K562 (cell line): Measurements from ENCODE around the gene IL4I1. TPM values are rescaled to one million over a fixed set of nuclear protein-coding genes. Genes with fewer than 3 reads are reported as not detected.

Source experiments
- CAMTA2 ChIP-seq: fragments of 250-450 bp; sonication (Bioruptor Pico); conservative IDR thresholded peaks from 2 replicates; pipeline ENCODE4 v1.5.1; 2022
- CBFA2T3 ChIP-seq: fragments of 450-650 bp; IDR thresholded peaks from 2 replicates; pipeline ENCODE4 v1.6.1; 2017
- MAFG ChIP-seq: fragments of 450-650 bp; conservative IDR thresholded peaks from 2 replicates; pipeline ENCODE4 v1.6.1; 2016; ENCODE audit warnings: missing genetic modification characterization, missing compliant biosample characterization
- NCOA4 ChIP-seq: fragments of 450-650 bp; IDR thresholded peaks from 2 replicates; pipeline ENCODE4 v1.6.1; 2018; ENCODE audit warnings: mild to moderate bottlenecking; ENCODE audit not compliant: partially characterized antibody
- RFX1 ChIP-seq: fragments of 450-650 bp; IDR thresholded peaks from 2 replicates; pipeline ENCODE4 v1.6.1; 2016; ENCODE audit warnings: mild to moderate bottlenecking, moderate library complexity
- SIN3B ChIP-seq: fragments of 450-650 bp; IDR thresholded peaks from 2 replicates; pipeline ENCODE4 v1.6.1; 2017; ENCODE audit warnings: low read depth, mild to moderate bottlenecking, moderate library complexity
- SNIP1 ChIP-seq: fragments of 450-650 bp; IDR thresholded peaks from 2 replicates; pipeline ENCODE4 v1.7.1; 2017; ENCODE audit warnings: low read depth, mild to moderate bottlenecking
- polyA plus RNA-seq, 8 experiments: library from polyadenylated mRNA; depleted of rRNA in 4 of 8; stranded (reverse) in 5 of 8; unstranded in 3 of 8; fragments of >200 nt; fragmentation: Nextera tagmentation in 2 of 8; fragmentation: Illumina TruSeq in 1 of 8; extraction: Ambion mirVana in 2 of 8; extraction: Trizol in 1 of 8; gene quantifications; 2 replicates each; pipeline versions ENCODE4 v1.2.1 to v1.2.3, GENCODE V29; 2011 to 2014; ENCODE audit warnings: inconsistent platforms in 1 of 8, missing spikeins in 1 of 8
- total RNA-seq, 7 experiments: library from RNA; depleted of rRNA in 6 of 7; stranded (reverse); fragments of >200 nt in 6 of 7; fragmentation: Illumina TruSeq in 2 of 7; extraction: Trizol in 2 of 7; gene quantifications; 2 replicates each; pipeline versions ENCODE4 v1.2.1 to v1.2.3, GENCODE V29; 2011 to 2021; ENCODE audit warnings: low replicate concordance in 1 of 7
- TF ChIP-seq, protein P1 (sequence below): fragments of 200-800 bp; sonication (Bioruptor generic); IDR thresholded peaks from 2 replicates; pipeline ENCODE4 v1.6.1; 2017; ENCODE audit warnings: missing genetic modification characterization, missing compliant biosample characterization
- TF ChIP-seq, protein P2 (sequence below), 2 experiments: fragments of 450-650 bp in 1 of 2; IDR thresholded peaks; 2 replicates each; pipeline ENCODE4 v1.6.1; 2011 to 2017; ENCODE audit warnings: low read depth in 2 of 2, antibody characterized with exemption in 1 of 2, borderline replicate concordance in 1 of 2, low read length in 1 of 2, mild to moderate bottlenecking in 1 of 2, mixed read lengths in 1 of 2; ENCODE audit not compliant: control insufficient read depth in 1 of 2
- TF ChIP-seq, protein P3 (sequence below): sonication (generic); formaldehyde crosslinking; IDR thresholded peaks from 2 replicates; pipeline ENCODE4 v1.4.0; 2020; ENCODE audit warnings: mild to moderate bottlenecking, missing genetic modification reagents
- TF ChIP-seq, protein P4 (sequence below): sonication (generic); formaldehyde crosslinking; IDR thresholded peaks from 2 replicates; pipeline ENCODE4 v1.8.1; 2023; ENCODE audit warnings: missing genetic modification reagents, mild to moderate bottlenecking, borderline replicate concordance
- TF ChIP-seq, protein P5 (sequence below): fragments of 450-650 bp; IDR thresholded peaks from 2 replicates; pipeline ENCODE4 v1.7.0; 2016; ENCODE audit warnings: borderline replicate concordance

The IL4I1 gene
- total and polyA plus RNA-seq, 9 of the 15 experiments (the other 6 are each of a cell fraction or from before 2014, with no cell fraction given) = 0.06 to 0.95 (median 0.43) TPM; not detected in 2

DNA sequence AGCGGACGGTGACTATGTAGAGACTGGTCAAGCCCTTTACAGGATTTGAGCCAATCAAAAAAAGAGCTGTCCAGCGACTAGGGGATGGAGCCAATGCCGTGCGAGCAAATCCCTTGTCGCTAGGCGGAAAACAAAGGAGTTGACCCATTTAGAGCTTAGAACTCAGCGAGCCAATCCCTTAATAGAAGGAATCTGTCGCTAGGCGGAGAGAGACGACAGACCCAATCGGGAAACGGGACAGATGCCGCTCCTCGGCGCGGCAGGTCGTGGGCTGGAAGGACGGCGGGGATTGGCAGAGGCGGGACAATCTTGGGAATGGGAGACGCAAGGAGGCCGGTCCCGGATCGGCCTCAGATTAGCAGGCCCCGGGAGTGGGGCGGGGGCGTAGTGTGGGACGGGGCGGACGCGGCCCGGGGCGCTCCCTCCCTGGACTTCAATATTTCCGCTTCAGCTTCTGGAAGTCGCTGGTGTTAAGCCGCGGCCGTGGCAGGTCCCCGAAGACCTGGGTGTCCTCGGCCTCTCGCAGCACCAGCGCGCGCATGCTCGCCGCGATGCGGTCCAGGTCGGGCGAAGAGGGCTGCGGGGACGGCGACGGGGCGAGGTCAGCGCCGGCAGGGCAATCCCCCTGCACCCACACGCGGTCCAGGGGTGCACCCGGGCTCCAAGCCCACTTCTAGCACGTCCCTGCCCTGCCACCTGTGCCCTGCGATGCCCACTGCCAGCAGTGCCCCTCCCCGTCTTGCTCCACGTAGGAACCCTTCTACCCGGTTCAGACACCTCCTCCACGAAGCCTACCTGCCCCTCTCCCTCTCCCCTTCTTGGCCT is 27.0 kb downstream of the IL4I1 start (continued):
- TF ChIP-seq, protein P1, sequence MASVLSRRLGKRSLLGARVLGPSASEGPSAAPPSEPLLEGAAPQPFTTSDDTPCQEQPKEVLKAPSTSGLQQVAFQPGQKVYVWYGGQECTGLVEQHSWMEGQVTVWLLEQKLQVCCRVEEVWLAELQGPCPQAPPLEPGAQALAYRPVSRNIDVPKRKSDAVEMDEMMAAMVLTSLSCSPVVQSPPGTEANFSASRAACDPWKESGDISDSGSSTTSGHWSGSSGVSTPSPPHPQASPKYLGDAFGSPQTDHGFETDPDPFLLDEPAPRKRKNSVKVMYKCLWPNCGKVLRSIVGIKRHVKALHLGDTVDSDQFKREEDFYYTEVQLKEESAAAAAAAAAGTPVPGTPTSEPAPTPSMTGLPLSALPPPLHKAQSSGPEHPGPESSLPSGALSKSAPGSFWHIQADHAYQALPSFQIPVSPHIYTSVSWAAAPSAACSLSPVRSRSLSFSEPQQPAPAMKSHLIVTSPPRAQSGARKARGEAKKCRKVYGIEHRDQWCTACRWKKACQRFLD (CRISPR knock-in tag) = no peak
- no peak for TF ChIP-seq NCOA4
- TF ChIP-seq CAMTA2 (CRISPR knock-in tag) = 0 out of 2 replicates have a peak, but pooled peaks have one; percentile 75
- TF ChIP-seq, protein P2, sequence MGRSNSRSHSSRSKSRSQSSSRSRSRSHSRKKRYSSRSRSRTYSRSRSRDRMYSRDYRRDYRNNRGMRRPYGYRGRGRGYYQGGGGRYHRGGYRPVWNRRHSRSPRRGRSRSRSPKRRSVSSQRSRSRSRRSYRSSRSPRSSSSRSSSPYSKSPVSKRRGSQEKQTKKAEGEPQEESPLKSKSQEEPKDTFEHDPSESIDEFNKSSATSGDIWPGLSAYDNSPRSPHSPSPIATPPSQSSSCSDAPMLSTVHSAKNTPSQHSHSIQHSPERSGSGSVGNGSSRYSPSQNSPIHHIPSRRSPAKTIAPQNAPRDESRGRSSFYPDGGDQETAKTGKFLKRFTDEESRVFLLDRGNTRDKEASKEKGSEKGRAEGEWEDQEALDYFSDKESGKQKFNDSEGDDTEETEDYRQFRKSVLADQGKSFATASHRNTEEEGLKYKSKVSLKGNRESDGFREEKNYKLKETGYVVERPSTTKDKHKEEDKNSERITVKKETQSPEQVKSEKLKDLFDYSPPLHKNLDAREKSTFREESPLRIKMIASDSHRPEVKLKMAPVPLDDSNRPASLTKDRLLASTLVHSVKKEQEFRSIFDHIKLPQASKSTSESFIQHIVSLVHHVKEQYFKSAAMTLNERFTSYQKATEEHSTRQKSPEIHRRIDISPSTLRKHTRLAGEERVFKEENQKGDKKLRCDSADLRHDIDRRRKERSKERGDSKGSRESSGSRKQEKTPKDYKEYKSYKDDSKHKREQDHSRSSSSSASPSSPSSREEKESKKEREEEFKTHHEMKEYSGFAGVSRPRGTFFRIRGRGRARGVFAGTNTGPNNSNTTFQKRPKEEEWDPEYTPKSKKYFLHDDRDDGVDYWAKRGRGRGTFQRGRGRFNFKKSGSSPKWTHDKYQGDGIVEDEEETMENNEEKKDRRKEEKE (IDR thresholded peaks at IDR 0.05; ENCODE audit: borderline replicate concordance in 1 of 2, control insufficient read depth in 1 of 2, low read depth in 2 of 2, low read length in 1 of 2) = no peak
- peak; percentile 80; the same call in 1 of the 2 replicates for TF ChIP-seq RFX1
- no peak for TF ChIP-seq CBFA2T3
- TF ChIP-seq SIN3B = no peak
- TF ChIP-seq, protein P3, sequence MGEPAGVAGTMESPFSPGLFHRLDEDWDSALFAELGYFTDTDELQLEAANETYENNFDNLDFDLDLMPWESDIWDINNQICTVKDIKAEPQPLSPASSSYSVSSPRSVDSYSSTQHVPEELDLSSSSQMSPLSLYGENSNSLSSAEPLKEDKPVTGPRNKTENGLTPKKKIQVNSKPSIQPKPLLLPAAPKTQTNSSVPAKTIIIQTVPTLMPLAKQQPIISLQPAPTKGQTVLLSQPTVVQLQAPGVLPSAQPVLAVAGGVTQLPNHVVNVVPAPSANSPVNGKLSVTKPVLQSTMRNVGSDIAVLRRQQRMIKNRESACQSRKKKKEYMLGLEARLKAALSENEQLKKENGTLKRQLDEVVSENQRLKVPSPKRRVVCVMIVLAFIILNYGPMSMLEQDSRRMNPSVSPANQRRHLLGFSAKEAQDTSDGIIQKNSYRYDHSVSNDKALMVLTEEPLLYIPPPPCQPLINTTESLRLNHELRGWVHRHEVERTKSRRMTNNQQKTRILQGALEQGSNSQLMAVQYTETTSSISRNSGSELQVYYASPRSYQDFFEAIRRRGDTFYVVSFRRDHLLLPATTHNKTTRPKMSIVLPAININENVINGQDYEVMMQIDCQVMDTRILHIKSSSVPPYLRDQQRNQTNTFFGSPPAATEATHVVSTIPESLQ (CRISPR knock-in tag) = no peak
- TF ChIP-seq, protein P4, sequence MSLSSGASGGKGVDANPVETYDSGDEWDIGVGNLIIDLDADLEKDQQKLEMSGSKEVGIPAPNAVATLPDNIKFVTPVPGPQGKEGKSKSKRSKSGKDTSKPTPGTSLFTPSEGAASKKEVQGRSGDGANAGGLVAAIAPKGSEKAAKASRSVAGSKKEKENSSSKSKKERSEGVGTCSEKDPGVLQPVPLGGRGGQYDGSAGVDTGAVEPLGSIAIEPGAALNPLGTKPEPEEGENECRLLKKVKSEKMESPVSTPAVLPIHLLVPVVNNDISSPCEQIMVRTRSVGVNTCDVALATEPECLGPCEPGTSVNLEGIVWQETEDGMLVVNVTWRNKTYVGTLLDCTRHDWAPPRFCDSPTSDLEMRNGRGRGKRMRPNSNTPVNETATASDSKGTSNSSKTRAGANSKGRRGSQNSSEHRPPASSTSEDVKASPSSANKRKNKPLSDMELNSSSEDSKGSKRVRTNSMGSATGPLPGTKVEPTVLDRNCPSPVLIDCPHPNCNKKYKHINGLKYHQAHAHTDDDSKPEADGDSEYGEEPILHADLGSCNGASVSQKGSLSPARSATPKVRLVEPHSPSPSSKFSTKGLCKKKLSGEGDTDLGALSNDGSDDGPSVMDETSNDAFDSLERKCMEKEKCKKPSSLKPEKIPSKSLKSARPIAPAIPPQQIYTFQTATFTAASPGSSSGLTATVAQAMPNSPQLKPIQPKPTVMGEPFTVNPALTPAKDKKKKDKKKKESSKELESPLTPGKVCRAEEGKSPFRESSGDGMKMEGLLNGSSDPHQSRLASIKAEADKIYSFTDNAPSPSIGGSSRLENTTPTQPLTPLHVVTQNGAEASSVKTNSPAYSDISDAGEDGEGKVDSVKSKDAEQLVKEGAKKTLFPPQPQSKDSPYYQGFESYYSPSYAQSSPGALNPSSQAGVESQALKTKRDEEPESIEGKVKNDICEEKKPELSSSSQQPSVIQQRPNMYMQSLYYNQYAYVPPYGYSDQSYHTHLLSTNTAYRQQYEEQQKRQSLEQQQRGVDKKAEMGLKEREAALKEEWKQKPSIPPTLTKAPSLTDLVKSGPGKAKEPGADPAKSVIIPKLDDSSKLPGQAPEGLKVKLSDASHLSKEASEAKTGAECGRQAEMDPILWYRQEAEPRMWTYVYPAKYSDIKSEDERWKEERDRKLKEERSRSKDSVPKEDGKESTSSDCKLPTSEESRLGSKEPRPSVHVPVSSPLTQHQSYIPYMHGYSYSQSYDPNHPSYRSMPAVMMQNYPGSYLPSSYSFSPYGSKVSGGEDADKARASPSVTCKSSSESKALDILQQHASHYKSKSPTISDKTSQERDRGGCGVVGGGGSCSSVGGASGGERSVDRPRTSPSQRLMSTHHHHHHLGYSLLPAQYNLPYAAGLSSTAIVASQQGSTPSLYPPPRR = no peak
- no peak for TF ChIP-seq MAFG (tag)
- TF ChIP-seq SNIP1 = no peak
- TF ChIP-seq, protein P5, sequence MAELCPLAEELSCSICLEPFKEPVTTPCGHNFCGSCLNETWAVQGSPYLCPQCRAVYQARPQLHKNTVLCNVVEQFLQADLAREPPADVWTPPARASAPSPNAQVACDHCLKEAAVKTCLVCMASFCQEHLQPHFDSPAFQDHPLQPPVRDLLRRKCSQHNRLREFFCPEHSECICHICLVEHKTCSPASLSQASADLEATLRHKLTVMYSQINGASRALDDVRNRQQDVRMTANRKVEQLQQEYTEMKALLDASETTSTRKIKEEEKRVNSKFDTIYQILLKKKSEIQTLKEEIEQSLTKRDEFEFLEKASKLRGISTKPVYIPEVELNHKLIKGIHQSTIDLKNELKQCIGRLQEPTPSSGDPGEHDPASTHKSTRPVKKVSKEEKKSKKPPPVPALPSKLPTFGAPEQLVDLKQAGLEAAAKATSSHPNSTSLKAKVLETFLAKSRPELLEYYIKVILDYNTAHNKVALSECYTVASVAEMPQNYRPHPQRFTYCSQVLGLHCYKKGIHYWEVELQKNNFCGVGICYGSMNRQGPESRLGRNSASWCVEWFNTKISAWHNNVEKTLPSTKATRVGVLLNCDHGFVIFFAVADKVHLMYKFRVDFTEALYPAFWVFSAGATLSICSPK = no peak
